ENCODE results near the gene ZNF580.

GRCh38 chr19:55656988-55657747 lies 16.4 kb downstream of the ZNF580 start:
- TF ChIP-seq USF1 (IDR thresholded peaks at IDR 0.05; ENCODE audit: borderline replicate concordance, extremely low read length, insufficient read depth, low read depth, low read length) = no peak
- TF ChIP-seq CTCF (IDR thresholded peaks at IDR 0.05 in 2 of 3, conservative IDR thresholded peaks at IDR 0.05 in 1 of 3; ENCODE audit: control insufficient read depth in 2 of 3, extremely low read depth in 1 of 3, insufficient read depth in 1 of 3, low read depth in 3 of 3, low read length in 3 of 3) = no peak
- TF ChIP-seq YY1 (IDR thresholded peaks at IDR 0.05; ENCODE audit: low read depth, low read length) = no peak
- no peak for TF ChIP-seq TAF1 (IDR thresholded peaks at IDR 0.05; ENCODE audit: borderline replicate concordance, low read depth, low read length)
